OCI-LY1 (cell line): ENCODE measurements around the gene PNPLA7.

Source experiments
- H2AFZ ChIP-seq: fragments of 200-600 bp; sonication (generic), shearing (Covaris generic); 2 replicates; pipeline ENCODE4 v1.6.0; 2014; ENCODE audit warnings: antibody characterized with exemption, mild to moderate bottlenecking, low read length
- H3F3A ChIP-seq: fragments of 200-600 bp; sonication (generic), shearing (Covaris generic); 2 replicates; pipeline ENCODE4 v1.6.0; 2014; ENCODE audit warnings: mild to moderate bottlenecking, antibody characterized with exemption, low read length, moderate library complexity; ENCODE audit not compliant: insufficient read depth
- H3K27ac ChIP-seq: fragments of 200-600 bp; sonication (generic); 2 replicates; pipeline ENCODE4 v1.5.1; 2014; ENCODE audit warnings: low read length, mixed run types, mild to moderate bottlenecking, low read depth; ENCODE audit not compliant: poor library complexity, severe bottlenecking
- H3K27me3 ChIP-seq: fragments of 200-600 bp; sonication (generic); 2 replicates; pipeline ENCODE4 v1.6.0; 2014; ENCODE audit warnings: antibody characterized with exemption, mild to moderate bottlenecking, low read length, moderate library complexity; ENCODE audit not compliant: insufficient read depth
- H3K36me3 ChIP-seq: fragments of 200-600 bp; sonication (generic); 2 replicates; pipeline ENCODE4 v1.6.1; 2014; ENCODE audit warnings: mild to moderate bottlenecking, antibody characterized with exemption, low read length, moderate library complexity, mixed read lengths; ENCODE audit not compliant: insufficient read depth
- H3K4me1 ChIP-seq: fragments of 200-600 bp; sonication (generic); 2 replicates; pipeline ENCODE4 v1.5.1; 2014; ENCODE audit warnings: mild to moderate bottlenecking, low read length, moderate library complexity; ENCODE audit not compliant: insufficient read depth, severe bottlenecking
- H3K4me2 ChIP-seq: fragments of 200-600 bp; sonication (generic), shearing (Covaris generic); 2 replicates; pipeline ENCODE4 v1.6.1; 2014; ENCODE audit warnings: low read length
- H3K4me3 ChIP-seq: fragments of 200-600 bp; sonication (generic); 2 replicates; pipeline ENCODE4 v1.5.1; 2014; ENCODE audit warnings: low read length, low read depth, mild to moderate bottlenecking, mixed read lengths; ENCODE audit not compliant: poor library complexity, severe bottlenecking
- H3K79me2 ChIP-seq: fragments of 200-600 bp; shearing (Covaris generic); 2 replicates; pipeline ENCODE4 v1.6.1; 2016; ENCODE audit warnings: mixed run types, low read length, mixed read lengths; ENCODE audit not compliant: insufficient read depth
- H3K9ac ChIP-seq: fragments of 200-600 bp; sonication (generic), shearing (Covaris generic); 2 replicates; pipeline ENCODE4 v1.6.1; 2014; ENCODE audit warnings: mild to moderate bottlenecking, low read length, mixed read lengths
- H3K9me2 ChIP-seq: fragments of 200-600 bp; sonication (generic), shearing (Covaris generic); 2 replicates; pipeline ENCODE4 v1.6.1; 2014; ENCODE audit warnings: low read depth, mild to moderate bottlenecking, low read length, mixed read lengths
- H3K9me3 ChIP-seq: fragments of 200-600 bp; shearing (Covaris generic); 2 replicates; pipeline ENCODE4 v1.6.1; 2014; ENCODE audit warnings: low read length, mixed read lengths
- H4K20me1 ChIP-seq: fragments of 200-600 bp; sonication (generic), shearing (Covaris generic); 2 replicates; pipeline ENCODE4 v1.6.0; 2016; ENCODE audit warnings: mild to moderate bottlenecking, low read length; ENCODE audit not compliant: insufficient read depth
- CTCF ChIP-seq: fragments of 200-600 bp; sonication (generic), shearing (Covaris generic); IDR thresholded peaks from 2 replicates; pipeline ENCODE4 v1.5.1; 2017; ENCODE audit warnings: mild to moderate bottlenecking, antibody characterized with exemption, low read length, moderate library complexity, mixed read lengths
- EZH2 ChIP-seq: fragments of 200-600 bp; sonication (generic), shearing (Covaris generic); IDR thresholded peaks from 2 replicates; pipeline ENCODE4 v1.8.0; 2017; ENCODE audit warnings: borderline replicate concordance, mixed run types, mild to moderate bottlenecking, antibody characterized with exemption, low read length, moderate library complexity, mixed read lengths

PNPLA7 gene

DNA sequence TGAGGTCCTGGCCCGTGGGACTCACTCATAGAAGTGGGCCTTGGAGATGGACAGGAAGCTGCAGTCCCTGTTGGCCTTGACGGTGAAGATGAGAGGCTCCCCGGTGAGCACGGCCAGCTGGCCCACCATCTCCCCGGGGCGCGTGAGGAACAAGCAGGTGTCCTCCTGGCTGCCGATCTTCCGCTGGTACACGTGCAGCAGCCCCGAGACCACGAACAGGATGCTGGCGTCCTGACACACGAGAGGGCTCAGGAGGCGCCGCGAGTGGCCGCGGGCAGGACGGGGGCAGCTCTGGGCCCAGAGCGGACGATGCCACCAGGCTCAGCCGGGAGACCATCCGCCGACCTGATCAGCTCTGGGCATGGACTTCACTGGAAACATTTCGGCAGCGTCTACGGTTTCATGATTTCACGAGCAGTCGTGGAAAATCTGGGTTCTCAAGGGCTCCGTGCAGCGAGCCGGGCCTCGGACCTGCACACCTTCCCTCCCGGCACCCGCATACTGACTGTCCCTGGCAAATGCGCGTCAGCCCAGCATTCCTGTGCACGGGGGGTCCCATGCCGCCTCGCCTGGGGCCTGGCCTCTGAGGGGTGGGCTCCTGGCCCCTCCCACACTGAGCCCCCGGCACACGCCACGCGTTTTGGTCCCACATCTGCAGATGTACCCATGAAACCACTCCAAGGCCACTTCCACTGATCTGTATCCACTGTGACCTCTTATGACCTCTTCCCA is 49.4 kb downstream of the PNPLA7 start:
- no peak overlapping the region for H3K4me3 ChIP-seq
- H3K27me3 ChIP-seq = no peaks in the 10 kb centered on the region
- no peaks in the 10 kb centered on the region for H3K9me3 ChIP-seq
- H4K20me1 ChIP-seq = no peaks in the 10 kb centered on the region
- no peak overlapping the region for H2AFZ ChIP-seq
- no peak for TF ChIP-seq CTCF
- TF ChIP-seq EZH2 = no peak
- H3K27ac ChIP-seq = no peak overlapping the region
- H3F3A ChIP-seq = no peaks in the 10 kb centered on the region
- H3K9ac ChIP-seq = no peak overlapping the region
- no peaks in the 10 kb centered on the region for H3K79me2 ChIP-seq
- no peaks in the 10 kb centered on the region for H3K4me1 ChIP-seq
- no peak overlapping the region for H3K4me2 ChIP-seq
- H3K9me2 ChIP-seq = no peaks in the 10 kb centered on the region
- no peaks in the 10 kb centered on the region for H3K36me3 ChIP-seq

- Histone ChIP-seq H3K9me2 (no peaks in the 10 kb centered on the region), H3K4me1 (no peaks in the 10 kb centered on the region), H3F3A (no peaks in the 10 kb centered on the region), H2AFZ (no peak overlapping the region), H3K9ac (no peak overlapping the region), H3K27me3 (no peaks in the 10 kb centered on the region), H3K36me3 (no peaks in the 10 kb centered on the region), H3K9me3 (no peaks in the 10 kb centered on the region), H3K79me2 (no peaks in the 10 kb centered on the region), H3K27ac (no peak overlapping the region), H4K20me1 (no peaks in the 10 kb centered on the region), H3K4me3 (no peak overlapping the region), H3K4me2 (no peak overlapping the region)
- TF ChIP-seq EZH2 (no peak), CTCF (no peak)
Observed at GRCh38 chr9:137499858-137500661, 50.1 kb downstream of the PNPLA7 start.

DNA sequence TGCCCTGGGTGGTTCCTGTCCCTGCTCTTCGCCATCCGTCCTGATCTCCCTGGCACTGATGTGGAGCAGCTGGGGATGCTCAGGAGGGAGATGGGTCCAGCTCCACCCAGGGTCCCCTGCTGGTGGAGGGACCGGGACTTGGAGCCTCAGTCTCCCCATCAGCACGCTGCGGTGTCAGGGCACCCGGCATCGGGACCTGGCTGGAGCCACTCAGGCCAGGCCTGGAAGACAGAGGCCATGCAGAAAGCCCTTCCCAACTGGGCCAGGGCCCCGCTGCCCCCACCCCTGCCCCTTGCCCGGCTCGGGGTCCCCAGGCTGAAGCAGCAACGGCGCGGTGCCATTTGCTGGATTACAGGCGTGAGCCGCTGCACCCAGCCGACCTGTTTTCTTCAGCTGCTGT is 50.8 kb downstream of the PNPLA7 start:
- Histone ChIP-seq H3K27me3 (no peaks in the 10 kb centered on the region), H3K79me2 (no peaks in the 10 kb centered on the region), H2AFZ (no peak overlapping the region), H3K4me2 (no peak overlapping the region), H4K20me1 (no peaks in the 10 kb centered on the region), H3K9me3 (no peaks in the 10 kb centered on the region), H3K4me1 (no peaks in the 10 kb centered on the region), H3F3A (no peaks in the 10 kb centered on the region), H3K27ac (no peak overlapping the region), H3K9ac (no peak overlapping the region), H3K4me3 (no peak overlapping the region), H3K9me2 (no peaks in the 10 kb centered on the region), H3K36me3 (no peaks in the 10 kb centered on the region)
- TF ChIP-seq CTCF = no peak
- TF ChIP-seq EZH2 = no peak
